GM21717 (cell line): ENCODE results near the gene FAM216B.

Experiments used
- ATAC-seq: cut with Tn5 transposase; IDR thresholded peaks from one replicate; pipeline ENCODE4 v1.9.1; 2021; ENCODE audit warnings: mild to moderate bottlenecking, moderate library complexity; ENCODE audit not compliant: unreplicated experiment

Gene FAM216B

GRCh38 chr13:42821437-42821836 is 40.1 kb downstream of the FAM216B start:
- ATAC-seq = no peak

- no peak for ATAC-seq
Measured at GRCh38 chr13:42832341-42833096, 51.1 kb downstream of the FAM216B start.

- no peak for ATAC-seq
Measured at GRCh38 chr13:42834946-42835345, 53.6 kb downstream of the FAM216B start.

GRCh38 chr13:42836930-42837690 is 55.7 kb downstream of the FAM216B start:
- no peak for ATAC-seq
